AG20443 (cell line): ENCODE data around the gene MBNL1.
"Not testable (repeated sequence)": the region's sequence is repeated elsewhere in the genome, so short reads cannot be mapped to it uniquely, and the experiment has no call there.

Source experiments
- DNase-seq: peaks from one replicate; pipeline ENCODE4 v3.0.0; 2012; ENCODE audit warnings: low spot score, mixed read lengths

The MBNL1 gene

DNA sequence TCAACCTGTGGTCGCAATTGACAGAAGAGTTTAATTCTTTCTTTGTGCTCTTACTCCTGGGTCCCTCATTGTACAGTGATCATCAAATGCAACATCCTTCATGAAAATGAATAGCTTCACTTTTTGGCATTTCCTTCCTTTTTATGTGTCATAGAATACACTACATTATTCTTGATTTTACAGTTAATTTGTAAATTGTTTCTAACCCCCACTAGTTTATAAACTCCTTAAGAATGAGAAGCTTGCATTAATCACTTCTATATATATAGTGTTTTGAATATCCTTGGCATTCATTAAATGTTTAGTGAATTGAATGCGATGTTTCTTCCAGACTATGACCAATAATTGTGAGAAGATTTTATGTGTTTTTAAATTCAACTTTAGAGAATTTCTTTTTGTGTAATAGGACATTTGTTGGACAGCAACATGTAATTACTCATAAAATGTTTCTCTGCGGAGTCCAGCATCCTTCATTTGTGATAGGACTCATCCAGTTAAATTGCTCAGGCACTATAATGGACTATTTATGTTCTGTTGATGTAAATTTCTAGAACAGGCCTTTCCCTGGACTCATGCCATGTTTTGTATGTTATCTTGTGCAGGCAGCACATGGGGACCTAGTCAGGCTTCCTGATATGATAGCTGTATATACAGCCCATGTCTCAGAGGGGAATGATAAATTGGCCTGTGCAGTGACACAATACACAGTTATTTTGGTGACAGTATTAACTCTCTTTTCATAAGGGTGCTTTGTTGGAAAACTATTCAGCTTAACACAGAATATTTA lies 51.3 kb downstream of the MBNL1 start:
- DNase-seq: no peak

- DNase-seq: no peak
These were observed 52.6 kb downstream of the MBNL1 start for GRCh38 chr3:152321200-152321954.

- no peak for DNase-seq
These were observed 53.2 kb downstream of the MBNL1 start for GRCh38 chr3:152321955-152322377.

DNA sequence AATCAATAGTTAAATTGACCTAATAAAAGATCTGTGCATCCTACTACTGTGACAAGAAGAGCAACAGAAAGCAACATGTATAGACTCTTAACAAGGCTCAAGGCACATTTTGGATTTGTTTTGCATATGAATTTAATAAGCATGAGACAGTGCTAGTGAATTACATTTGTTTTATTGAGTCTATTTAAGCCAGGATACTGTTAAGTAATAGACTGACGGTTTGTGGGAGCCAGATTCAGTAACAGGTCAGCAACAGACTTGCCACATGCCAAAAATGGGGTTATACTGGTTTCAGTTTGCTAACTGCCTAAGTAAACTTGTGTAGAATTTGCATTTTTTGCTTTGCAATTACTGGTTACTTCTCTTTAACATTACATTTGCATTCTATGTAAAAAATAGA lies 54.0 kb downstream of the MBNL1 start:
- DNase-seq: no peak

DNA sequence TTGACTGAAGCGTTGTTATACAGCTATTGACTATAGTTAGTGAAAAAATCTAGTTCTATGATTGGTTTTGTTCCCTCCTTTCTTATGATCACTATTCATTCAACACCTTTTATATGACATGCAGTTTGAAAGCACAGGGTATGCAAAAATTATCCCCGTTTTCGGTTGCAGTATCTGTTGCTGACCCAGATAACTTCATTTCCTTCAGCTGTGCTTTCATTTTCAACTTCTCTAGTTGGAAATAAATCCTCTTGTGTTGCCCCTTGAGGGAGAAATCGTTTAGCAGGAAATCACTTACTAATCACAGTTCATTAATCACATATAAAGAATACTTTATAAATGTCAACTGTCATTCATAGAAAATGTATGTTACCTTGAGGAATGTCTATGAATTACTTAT lies 55.1 kb downstream of the MBNL1 start:
- no peak for DNase-seq

- DNase-seq: no peak
These were observed 56.4 kb downstream of the MBNL1 start for GRCh38 chr3:152325136-152325535.

- DNase-seq: no peak
These were observed 58.5 kb downstream of the MBNL1 start for GRCh38 chr3:152327203-152327602.

- DNase-seq: peak; percentile 54
These were observed 60.1 kb downstream of the MBNL1 start for GRCh38 chr3:152328841-152329240.

GRCh38 chr3:152330559-152330958 lies 61.8 kb downstream of the MBNL1 start:
- DNase-seq: no peak

DNA sequence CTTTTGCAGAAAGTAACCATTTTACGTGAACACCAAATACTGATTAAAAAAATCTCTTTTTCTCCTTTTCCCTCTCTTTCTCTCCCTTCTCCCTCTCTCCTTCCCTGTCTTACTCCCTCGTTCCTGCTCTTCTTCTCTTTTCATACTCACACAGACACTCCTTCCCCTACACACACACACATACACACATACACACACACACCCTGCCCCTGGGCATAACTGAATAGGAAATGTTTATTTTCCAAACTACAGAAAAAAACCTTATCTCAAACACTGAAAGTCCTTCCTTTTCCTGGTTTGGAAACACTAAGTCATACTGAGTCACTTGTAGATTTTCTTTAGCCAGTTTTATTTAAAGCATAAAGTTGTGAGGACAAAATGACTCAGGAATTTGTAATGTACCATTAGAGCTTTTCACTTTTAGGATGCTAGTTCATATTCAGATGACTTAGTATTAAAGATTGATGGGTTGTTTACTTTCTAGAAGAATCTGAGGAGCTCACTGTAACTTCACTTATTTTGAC lies 62.4 kb downstream of the MBNL1 start:
- DNase-seq: peak; percentile 53

- no peak for DNase-seq
These were observed 63.3 kb downstream of the MBNL1 start for GRCh38 chr3:152331998-152332397.

DNA sequence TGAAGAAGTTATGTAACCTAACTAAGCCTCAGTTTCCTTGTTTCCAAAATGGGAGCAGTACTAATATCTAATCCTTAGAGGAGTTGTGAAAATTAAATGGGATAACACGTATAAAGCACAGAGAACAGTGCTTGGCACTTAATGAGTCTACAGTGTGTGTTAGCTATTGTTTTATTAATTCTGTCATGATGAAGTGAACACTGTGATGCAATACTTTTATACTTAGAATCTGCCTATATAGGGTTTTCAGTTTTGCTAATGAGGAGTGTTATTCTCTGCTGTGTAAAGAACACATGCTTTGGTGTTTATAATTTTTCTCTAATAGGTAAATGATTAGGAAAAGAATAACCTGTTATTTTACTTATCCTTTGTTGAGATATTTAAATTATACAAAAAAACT lies 65.2 kb downstream of the MBNL1 start:
- DNase-seq: no peak

DNA sequence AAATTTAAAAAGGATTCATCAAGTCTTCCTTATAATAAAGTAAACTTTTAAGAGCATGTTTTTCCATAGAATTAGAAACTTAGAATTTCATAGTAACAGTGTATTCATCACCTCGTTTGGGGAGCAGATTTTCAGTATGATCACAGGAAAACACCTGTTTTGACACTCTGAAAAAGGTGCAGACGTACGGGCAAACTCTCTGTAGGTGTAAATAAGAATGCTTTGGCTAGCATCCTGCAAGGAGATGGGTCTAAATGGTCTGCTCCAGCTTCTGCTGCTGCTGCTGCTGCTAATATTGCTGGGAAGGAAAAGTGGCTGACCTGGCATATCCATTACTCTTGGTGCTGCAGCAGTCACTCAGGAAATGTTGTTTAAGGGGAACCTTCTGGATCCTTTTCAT lies 66.0 kb downstream of the MBNL1 start:
- DNase-seq: no peak

- DNase-seq: no peak
These were observed 66.5 kb downstream of the MBNL1 start for GRCh38 chr3:152335273-152335672.

- DNase-seq: not testable (repeated sequence)
These were observed 68.6 kb downstream of the MBNL1 start for GRCh38 chr3:152337337-152337736.

DNA sequence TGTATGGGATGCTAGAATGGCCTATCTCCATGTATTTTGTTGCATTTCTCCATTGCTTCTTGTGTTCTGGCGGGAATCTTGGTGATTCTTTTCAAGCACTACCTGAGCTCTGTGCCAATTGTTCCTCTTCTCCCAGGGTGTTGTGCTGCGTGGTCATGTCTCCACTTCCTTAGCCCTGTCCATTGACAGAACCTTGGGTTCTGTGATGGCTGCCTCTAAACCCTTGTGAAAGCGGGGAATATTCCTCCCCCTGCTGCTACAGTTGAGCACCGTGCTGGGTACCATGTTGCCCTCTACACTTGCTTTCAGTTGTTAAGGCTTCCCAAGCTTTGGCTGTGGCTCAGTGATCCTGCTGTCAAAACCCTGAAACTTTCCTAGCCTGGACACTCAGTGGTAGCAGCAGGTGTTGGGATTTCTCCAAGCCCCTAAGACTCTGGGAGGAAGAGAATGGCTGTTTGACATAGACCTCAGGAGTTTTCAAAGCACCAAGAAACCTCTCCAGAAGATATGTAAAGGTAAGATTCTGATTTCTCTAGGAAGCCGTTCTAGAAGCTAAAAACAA lies 69.5 kb downstream of the MBNL1 start:
- DNase-seq: no peak

- DNase-seq: no peak
These were observed 71.3 kb downstream of the MBNL1 start for GRCh38 chr3:152339881-152340505.

GRCh38 chr3:152345233-152345632 lies 76.5 kb downstream of the MBNL1 start:
- DNase-seq: no peak

- no peak for DNase-seq
These were observed 77.3 kb downstream of the MBNL1 start for GRCh38 chr3:152346058-152346457.

DNA sequence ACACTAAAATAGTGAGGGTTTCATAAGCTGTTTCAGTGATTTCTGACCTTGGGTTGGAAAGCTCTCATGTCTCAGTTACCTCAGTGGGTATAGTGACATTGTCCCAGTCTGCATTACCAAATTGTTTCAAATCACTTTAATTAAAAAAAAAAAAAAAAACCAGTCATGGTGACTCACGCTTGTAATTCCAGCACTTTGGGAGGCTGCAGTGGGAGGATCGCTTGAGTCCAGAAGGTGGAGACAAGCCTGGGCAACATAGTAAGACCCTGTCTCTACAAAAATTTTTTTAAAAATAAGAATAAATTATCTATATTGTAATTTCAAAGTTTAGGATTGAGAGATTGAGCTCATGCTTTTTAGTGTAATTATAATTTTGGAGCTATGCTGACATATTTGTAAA lies 78.0 kb downstream of the MBNL1 start:
- DNase-seq: no peak

DNA sequence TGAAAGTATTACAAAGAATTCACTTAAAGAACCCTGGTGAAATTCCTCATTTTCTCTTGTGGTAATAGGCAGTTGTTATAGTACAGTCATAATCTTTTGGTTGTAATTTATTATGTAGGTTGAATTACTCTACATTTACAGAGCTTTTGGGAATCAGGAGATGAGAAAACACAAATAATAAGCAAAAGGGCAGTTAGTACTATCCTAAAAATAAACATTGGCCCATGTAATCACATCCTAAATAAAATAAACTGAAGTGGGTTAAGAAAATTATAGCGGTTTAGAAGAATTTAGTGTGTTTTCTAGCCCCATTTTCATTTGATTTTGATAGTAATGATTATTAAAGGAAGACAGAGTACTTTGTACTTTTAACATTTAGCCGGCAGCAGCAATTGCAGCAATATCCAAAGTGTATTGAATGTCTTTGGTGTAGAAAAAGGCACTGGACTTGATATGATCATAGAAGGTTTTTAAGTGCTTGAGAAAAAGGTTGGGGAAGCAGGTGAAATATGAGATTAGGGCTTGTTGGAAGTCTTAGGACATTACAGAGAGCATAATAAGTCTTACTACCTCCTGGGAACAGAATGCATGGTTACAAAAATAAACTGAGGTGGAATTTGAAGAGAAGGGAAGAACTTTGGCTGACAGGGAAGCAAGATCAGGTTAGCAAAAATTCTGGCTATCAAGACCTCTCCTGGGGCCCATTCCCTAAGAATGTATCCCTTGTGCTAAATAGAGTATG lies 79.9 kb downstream of the MBNL1 start:
- no peak for DNase-seq

GRCh38 chr3:152349392-152349791 lies 80.7 kb downstream of the MBNL1 start:
- no peak for DNase-seq
